ELF-1 (cell line): ENCODE data around the gene SLIT2.

Experiments used
- DNase-seq: peaks from one replicate; pipeline ENCODE4 v3.0.0-alpha.2; 2016; ENCODE audit warnings: low read depth, low spot score

SLIT2 gene

DNA sequence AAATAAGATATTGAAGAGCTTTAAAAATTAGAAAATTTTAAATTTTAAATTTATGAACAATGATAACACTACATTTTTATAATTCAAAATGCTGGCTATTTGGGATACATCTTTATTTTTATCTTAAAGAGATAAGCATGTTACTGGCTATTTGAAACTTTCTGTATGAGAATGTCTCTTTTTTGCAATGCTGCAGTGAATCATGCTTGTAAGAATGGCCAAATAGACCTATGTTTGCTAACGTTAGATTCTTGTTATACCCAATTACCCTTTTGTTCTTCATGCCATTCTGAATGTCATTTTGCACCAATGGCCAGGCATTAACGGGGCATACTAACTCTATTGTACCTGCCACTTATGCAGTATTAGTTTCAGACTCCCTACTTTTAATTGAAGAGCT, 49.5 kb downstream of the SLIT2 start:
- DNase-seq, result no peak
